ENCODE measurements around the gene PHYKPL. TPM values are rescaled to one million over a fixed set of nuclear protein-coding genes. Genes with fewer than 3 reads are reported as not detected.

PHYKPL gene
- total and polyA plus RNA-seq, 2 of the 13 experiments (the other 11 are each of a cell fraction or from before 2014, with no cell fraction given), result 18.0 to 78.6 TPM

- TF ChIP-seq DMTF1 (CRISPR knock-in tag; IDR thresholded peaks at IDR 0.05) (no peak), ZBTB7A (CRISPR knock-in tag; IDR thresholded peaks at IDR 0.05) (0 out of 2 replicates have a peak, but pooled peaks have one; percentile 42), MIER2 (CRISPR knock-in tag; IDR thresholded peaks at IDR 0.05) (no peak), TAF1 (CRISPR knock-in tag; IDR thresholded peaks at IDR 0.05) (peak; percentile 5), PREB (CRISPR knock-in tag; IDR thresholded peaks at IDR 0.05) (no peak), NCOR1 (IDR thresholded peaks at IDR 0.05; ENCODE audit: borderline replicate concordance, low read length) (no peak), EP300 (IDR thresholded peaks at IDR 0.05; ENCODE audit: low read depth in 2 of 2, low read length in 2 of 2) (no peak), EP300 (CRISPR knock-in tag; IDR thresholded peaks at IDR 0.05; ENCODE audit: borderline replicate concordance) (peak; percentile 11; the same call in 1 of the 2 replicates), ZFP82 (CRISPR knock-in tag; IDR thresholded peaks at IDR 0.05; ENCODE audit: borderline replicate concordance) (no peak), SNAPC4 (CRISPR knock-in tag; IDR thresholded peaks at IDR 0.05) (no peak), SMARCE1 (IDR thresholded peaks at IDR 0.05; ENCODE audit: borderline replicate concordance) (no peak), ZNF691 (CRISPR knock-in tag; IDR thresholded peaks at IDR 0.05; ENCODE audit: borderline replicate concordance, low read depth) (0 out of 2 replicates have a peak, but pooled peaks have one; percentile 10), ZFP90 (CRISPR knock-in tag; IDR thresholded peaks at IDR 0.05; ENCODE audit: borderline replicate concordance) (0 out of 2 replicates have a peak, but pooled peaks have one; percentile 26), BRD4 (CRISPR knock-in tag; IDR thresholded peaks at IDR 0.05) (0 out of 2 replicates have a peak, but pooled peaks have one; percentile 19), JUND (CRISPR knock-in tag; IDR thresholded peaks at IDR 0.05) (no peak), ZBTB7B (CRISPR knock-in tag; IDR thresholded peaks at IDR 0.05) (no peak), ELF3 (CRISPR knock-in tag; IDR thresholded peaks at IDR 0.05) (no peak), RFX3 (CRISPR knock-in tag; IDR thresholded peaks at IDR 0.05) (no peak), JUN (CRISPR knock-in tag; IDR thresholded peaks at IDR 0.05) (peak; percentile 13; the same call in 1 of the 2 replicates), MAF1 (CRISPR knock-in tag; IDR thresholded peaks at IDR 0.05; ENCODE audit: borderline replicate concordance) (0 out of 2 replicates have a peak, but pooled peaks have one; percentile 22), ZNF598 (CRISPR knock-in tag; IDR thresholded peaks at IDR 0.05; ENCODE audit: borderline replicate concordance) (no peak), ISL2 (CRISPR knock-in tag; IDR thresholded peaks at IDR 0.05) (0 out of 2 replicates have a peak, but pooled peaks have one; percentile 31)
Observed at GRCh38 chr5:178231539-178232123, 971 bp downstream of the PHYKPL start (continued).
